Hepatocyte (in vitro differentiated cells): ENCODE results near the gene AURKA. TPM values are rescaled to one million over a fixed set of nuclear protein-coding genes. Genes with fewer than 3 reads are reported as not detected.

ENCODE experiments used
- DNase-seq: peaks from one replicate; pipeline ENCODE4 v3.0.0-alpha.2; 2016; ENCODE audit warnings: low spot score
- H2AFZ ChIP-seq: fragments of 200-600 bp; sonication (generic); 2 replicates; pipeline ENCODE4 v1.6.0; 2016; ENCODE audit warnings: antibody characterized with exemption, mild to moderate bottlenecking
- H3K27ac ChIP-seq: fragments of 200-600 bp; sonication (generic); 2 replicates; pipeline ENCODE4 v1.5.1; 2016; ENCODE audit warnings: mild to moderate bottlenecking
- H3K27me3 ChIP-seq: fragments of 200-600 bp; sonication (generic); 2 replicates; pipeline ENCODE4 v1.6.1; 2016
- H3K36me3 ChIP-seq: fragments of 200-600 bp; sonication (generic); replicated peaks from 2 replicates; pipeline ENCODE4 v1.5.1; 2016; ENCODE audit warnings: low read depth; ENCODE audit not compliant: insufficient read depth
- H3K4me1 ChIP-seq: fragments of 200-600 bp; sonication (generic); 2 replicates; pipeline ENCODE4 v1.5.1; 2016; ENCODE audit warnings: mild to moderate bottlenecking, moderate library complexity; ENCODE audit not compliant: insufficient read depth
- H3K4me2 ChIP-seq: fragments of 200-600 bp; sonication (generic); 2 replicates; pipeline ENCODE4 v1.6.0; 2016
- H3K4me3 ChIP-seq: fragments of 200-600 bp; sonication (generic); 2 replicates; pipeline ENCODE4 v1.5.1; 2016; ENCODE audit warnings: mild to moderate bottlenecking
- H3K79me2 ChIP-seq: fragments of 200-600 bp; sonication (generic); 2 replicates; pipeline ENCODE4 v1.6.0; 2017; ENCODE audit warnings: mild to moderate bottlenecking
- H3K9me2 ChIP-seq: fragments of 200-600 bp; sonication (generic); replicated peaks from 2 replicates; pipeline ENCODE4 v1.6.0; 2017; ENCODE audit warnings: mild to moderate bottlenecking; ENCODE audit not compliant: insufficient read depth
- H3K9me3 ChIP-seq: fragments of 200-600 bp; sonication (generic); 2 replicates; pipeline ENCODE4 v1.5.1; 2016; ENCODE audit warnings: low read depth, mild to moderate bottlenecking
- H4K20me1 ChIP-seq: fragments of 200-600 bp; sonication (generic); 2 replicates; pipeline ENCODE4 v1.6.0; 2016; ENCODE audit warnings: mild to moderate bottlenecking; ENCODE audit not compliant: insufficient read depth, poor library complexity, severe bottlenecking
- CTCF ChIP-seq: fragments of 200-600 bp; sonication (generic); IDR thresholded peaks from 2 replicates; pipeline ENCODE4 v1.5.1; 2016; ENCODE audit warnings: antibody characterized with exemption, mild to moderate bottlenecking; ENCODE audit not compliant: poor library complexity
- EZH2 ChIP-seq: fragments of 200-600 bp; sonication (generic); IDR thresholded peaks from 2 replicates; pipeline ENCODE4 v1.6.1; 2016; ENCODE audit warnings: antibody characterized with exemption, mild to moderate bottlenecking, borderline replicate concordance
- EZH2phosphoT487 ChIP-seq: fragments of 200-600 bp; sonication (generic); IDR thresholded peaks from one replicate; pipeline ENCODE4 v1.6.1; 2018; ENCODE audit warnings: antibody characterized with exemption, mild to moderate bottlenecking, low read depth, moderate library complexity; ENCODE audit not compliant: unreplicated experiment, severe bottlenecking
- WGBS: methylation state at CpG from one replicate; pipeline ENCODE4 v1.1.6; 2016; ENCODE audit warnings: low lambda C conversion rate; ENCODE audit errors: missing lambda C conversion rate; 5-methylcytosine and 5-hydroxymethylcytosine counted together
- polyA plus RNA-seq: library from polyadenylated mRNA; unstranded; fragments of >200 nt; fragmentation: Nextera tagmentation; extraction: Ambion mirVana; gene quantifications from 2 replicates; pipeline ENCODE4 v1.2.1, GENCODE V29; 2016
- total RNA-seq: library from RNA; depleted of rRNA; stranded (reverse); fragments of >200 nt; gene quantifications from 2 replicates; pipeline ENCODE4 v1.2.3, GENCODE V29; 2014

The AURKA gene
- total and polyA plus RNA-seq, 2 experiments from 2014 or later, result 13.4 to 16.9 TPM

GRCh38 chr20:56422076-56422823 lies 30.2 kb upstream of the AURKA start:
- H3K27me3 ChIP-seq, result no peaks in the 10 kb centered on the region
- no peak overlapping the region for H2AFZ ChIP-seq
- no peak overlapping the region for H3K4me3 ChIP-seq
- H3K9me3 ChIP-seq, result no peaks in the 10 kb centered on the region
- no peak overlapping the region for H3K27ac ChIP-seq
- TF ChIP-seq EZH2 (no peak), EZH2phosphoT487 (no peak), CTCF (no peak)
- no peaks in the 10 kb centered on the region for H3K36me3 ChIP-seq
- H3K4me2 ChIP-seq, result no peak overlapping the region
- H3K4me1 ChIP-seq, result no peaks in the 10 kb centered on the region
- H4K20me1 ChIP-seq, result no peaks in the 10 kb centered on the region
- no peak for DNase-seq
- 64% methylated on average over 9 of the region's 9 CpGs for WGBS
- H3K9me2 ChIP-seq, result no peaks in the 10 kb centered on the region
- no peaks in the 10 kb centered on the region for H3K79me2 ChIP-seq

GRCh38 chr20:56420940-56421688 lies 29.1 kb upstream of the AURKA start:
- Histone ChIP-seq H3K27me3 (no peaks in the 10 kb centered on the region), H3K27ac (no peak overlapping the region), H2AFZ (no peak overlapping the region), H3K9me3 (no peaks in the 10 kb centered on the region), H3K79me2 (no peaks in the 10 kb centered on the region), H3K4me3 (no peak overlapping the region), H3K4me1 (no peaks in the 10 kb centered on the region), H4K20me1 (no peaks in the 10 kb centered on the region), H3K9me2 (no peaks in the 10 kb centered on the region), H3K36me3 (no peaks in the 10 kb centered on the region), H3K4me2 (no peak overlapping the region)
- WGBS, result 81% methylated on average over 11 of the region's 11 CpGs
- DNase-seq, result no peak
- TF ChIP-seq CTCF, result no peak
- TF ChIP-seq EZH2phosphoT487, result no peak
- TF ChIP-seq EZH2, result no peak

GRCh38 chr20:56420028-56420427 lies 28.0 kb upstream of the AURKA start:
- no peaks in the 10 kb centered on the region for H3K9me3 ChIP-seq
- 74% methylated on average over 2 of the region's 2 CpGs for WGBS
- no peak overlapping the region for H3K27ac ChIP-seq
- no peaks in the 10 kb centered on the region for H3K9me2 ChIP-seq
- H3K36me3 ChIP-seq, result no peaks in the 10 kb centered on the region
- H3K79me2 ChIP-seq, result no peaks in the 10 kb centered on the region
- TF ChIP-seq EZH2, result no peak
- TF ChIP-seq CTCF, result no peak
- TF ChIP-seq EZH2phosphoT487, result no peak
- H3K4me2 ChIP-seq, result no peak overlapping the region
- DNase-seq, result no peak
- H3K4me3 ChIP-seq, result no peak overlapping the region
- H3K4me1 ChIP-seq, result no peaks in the 10 kb centered on the region
- H3K27me3 ChIP-seq, result no peaks in the 10 kb centered on the region
- no peak overlapping the region for H2AFZ ChIP-seq
- H4K20me1 ChIP-seq, result no peaks in the 10 kb centered on the region
